ENCODE results near the gene NRP1. TPM values are rescaled to one million over a fixed set of nuclear protein-coding genes. Genes with fewer than 3 reads are reported as not detected.
"Not testable (repeated sequence)": the region's sequence is repeated elsewhere in the genome, so short reads cannot be mapped to it uniquely, and the experiment has no call there.

NRP1 gene
- polyA plus RNA-seq, 5 donors: 119 to 173 (median 158) TPM

- DNase-seq: no peak
Measured at GRCh38 chr10:33153251-33153967, 181.1 kb downstream of the NRP1 start.

DNA sequence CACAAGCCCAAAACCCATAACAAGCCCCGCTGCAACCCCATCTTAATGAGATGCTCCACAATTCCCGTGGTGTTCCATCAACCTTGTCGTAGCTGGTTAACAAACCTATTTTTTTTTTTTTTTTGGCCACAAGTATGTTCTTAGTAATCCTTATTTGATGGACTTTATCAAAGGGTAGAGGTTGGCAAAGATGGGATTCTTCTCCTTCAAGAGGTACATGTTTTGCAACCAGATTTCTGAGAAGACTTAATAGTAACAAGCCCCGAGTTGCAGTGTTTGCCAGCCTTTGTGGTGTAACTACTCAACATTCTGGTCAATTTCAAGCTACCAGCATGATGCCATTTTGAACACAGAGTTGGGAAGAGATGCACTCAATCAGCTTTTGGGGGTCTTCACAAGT lies 181.7 kb downstream of the NRP1 start:
- DNase-seq: no peak

DNA sequence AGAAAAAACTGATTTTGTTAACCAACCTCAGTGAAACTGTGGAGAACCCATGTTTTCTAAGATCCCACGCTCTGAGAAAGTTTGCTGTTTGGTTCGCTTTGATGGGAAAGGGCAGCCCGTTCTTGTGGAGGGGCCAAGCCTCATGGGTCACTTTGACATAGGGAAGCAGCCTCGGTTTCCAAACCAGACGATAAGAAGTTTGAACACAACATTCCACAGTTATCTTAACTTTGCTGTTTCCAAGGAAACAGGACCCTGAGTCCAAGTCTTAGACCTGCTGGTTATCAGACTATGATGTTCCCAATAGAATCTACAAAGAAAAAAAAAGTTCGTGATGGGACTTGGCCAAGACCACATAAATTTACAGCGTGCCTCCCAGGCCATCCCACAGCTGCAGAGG lies 182.3 kb downstream of the NRP1 start:
- no peak for DNase-seq

GRCh38 chr10:33151344-33151864 lies 183.1 kb downstream of the NRP1 start:
- DNase-seq: no peak

- no peak for DNase-seq
Measured at GRCh38 chr10:33150889-33151288, 183.6 kb downstream of the NRP1 start.

DNA sequence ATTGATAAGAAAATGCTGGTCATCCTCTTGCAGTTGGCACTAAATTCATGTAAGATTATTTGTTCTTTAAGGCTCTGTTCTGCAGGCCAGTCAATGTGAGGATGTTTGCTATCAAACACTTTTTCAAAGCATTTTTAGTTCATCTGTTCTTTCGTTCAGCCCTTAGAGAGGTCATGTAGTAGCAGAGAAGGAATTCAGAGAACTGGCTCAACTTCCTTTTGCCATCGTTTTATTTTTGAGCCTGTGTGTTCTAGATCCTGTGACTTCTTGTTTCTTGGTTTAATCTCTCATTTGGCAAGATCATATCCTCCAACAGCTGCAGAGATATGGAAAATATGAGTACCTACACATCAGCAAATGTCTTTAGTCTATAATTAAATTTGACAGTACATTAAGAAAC lies 184.3 kb downstream of the NRP1 start:
- no peak for DNase-seq

- DNase-seq: no peak
Measured at GRCh38 chr10:33147013-33147310, 187.5 kb downstream of the NRP1 start.

DNA sequence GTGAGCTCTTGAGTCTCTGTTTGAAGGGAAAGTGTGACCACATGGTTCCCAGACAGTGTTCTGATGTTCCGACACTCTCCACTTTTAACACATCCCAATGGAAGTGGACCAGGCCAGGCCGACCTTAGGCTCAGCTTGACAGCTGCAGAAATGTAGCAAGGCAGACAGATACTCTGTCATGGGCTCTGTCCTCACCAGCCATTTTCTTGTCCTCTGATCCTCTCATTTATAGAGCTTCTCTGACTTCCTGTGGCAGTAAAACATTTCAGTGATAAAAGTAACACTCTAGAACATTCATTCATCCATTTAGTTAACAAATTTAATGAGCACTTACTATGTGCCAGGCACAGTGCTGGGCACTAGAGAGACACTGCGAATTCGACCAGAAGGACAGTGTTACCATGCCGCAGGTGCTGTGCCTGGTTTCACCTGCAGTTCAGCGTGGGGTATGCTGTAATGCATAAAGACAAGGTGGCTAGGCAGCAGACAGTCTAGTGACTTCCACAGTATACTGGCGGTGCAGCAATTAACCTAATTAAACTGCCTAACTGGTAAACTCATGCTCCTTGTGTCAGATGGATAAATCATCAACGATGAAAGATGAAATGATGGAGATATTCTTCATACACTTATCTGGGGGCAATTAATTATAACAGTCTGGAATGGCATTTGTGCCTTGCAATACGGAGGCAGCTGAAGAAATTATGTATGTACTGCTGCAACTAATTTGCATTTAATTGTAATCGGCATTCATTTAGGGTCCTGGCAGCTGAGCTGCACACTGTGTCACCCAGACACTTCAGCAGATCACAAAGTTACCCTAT lies 188.1 kb downstream of the NRP1 start:
- no peak for DNase-seq

DNA sequence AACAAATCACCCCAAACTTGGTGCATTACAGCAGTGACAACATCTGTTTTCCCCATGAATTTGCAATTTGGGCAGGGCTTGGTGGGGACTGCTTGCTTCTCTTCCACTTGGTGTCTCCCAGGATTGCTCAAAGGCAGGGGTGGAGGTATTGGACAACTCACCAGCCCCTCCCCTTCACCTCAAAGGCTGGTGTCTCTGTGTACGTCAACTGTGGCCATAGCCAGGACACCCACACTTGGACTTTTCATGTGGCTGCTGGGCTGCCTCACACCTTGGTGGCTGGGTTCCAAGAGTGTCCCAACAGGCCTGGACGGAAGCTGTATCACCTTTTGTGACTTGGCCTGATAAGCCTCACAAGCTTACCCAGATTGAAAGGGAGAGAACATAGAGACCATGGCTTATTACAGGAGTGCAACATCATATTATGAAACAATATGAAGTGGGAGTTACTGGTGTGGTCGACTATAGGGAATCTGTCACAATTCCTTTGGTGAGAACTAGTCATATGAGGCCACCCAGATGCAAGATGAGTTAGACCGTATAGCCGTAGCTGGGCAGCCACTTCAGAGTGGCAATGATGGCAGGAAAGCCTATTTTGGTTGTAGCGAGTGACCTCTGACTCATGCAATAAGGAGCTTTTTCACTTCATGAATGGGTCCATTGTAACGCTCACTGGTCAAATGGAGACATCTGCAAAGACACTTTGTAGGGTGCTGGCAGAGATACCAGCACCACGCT lies 188.8 kb downstream of the NRP1 start:
- no peak for DNase-seq

- no peak for DNase-seq
Measured at GRCh38 chr10:33143160-33143728, 191.2 kb downstream of the NRP1 start.

DNA sequence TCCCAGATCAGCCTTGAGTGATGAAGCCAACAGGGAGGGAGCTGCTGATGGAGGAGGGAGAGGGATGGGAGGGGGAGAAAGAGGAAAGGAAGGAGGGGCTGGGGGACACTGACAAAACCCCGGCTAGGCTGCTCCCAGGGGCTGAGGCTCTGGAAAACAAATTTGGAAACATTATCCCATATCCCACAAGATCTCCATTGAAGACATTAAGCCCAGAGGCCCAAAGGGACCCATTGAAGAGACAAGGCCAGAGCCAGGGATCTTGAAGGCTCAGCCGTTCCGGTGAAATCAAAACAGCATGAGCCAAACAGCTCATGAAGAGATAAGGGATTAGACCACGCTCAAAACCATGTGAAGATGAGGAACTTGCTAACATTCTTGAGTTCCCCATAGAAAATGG lies 192.2 kb downstream of the NRP1 start:
- no peak for DNase-seq

DNA sequence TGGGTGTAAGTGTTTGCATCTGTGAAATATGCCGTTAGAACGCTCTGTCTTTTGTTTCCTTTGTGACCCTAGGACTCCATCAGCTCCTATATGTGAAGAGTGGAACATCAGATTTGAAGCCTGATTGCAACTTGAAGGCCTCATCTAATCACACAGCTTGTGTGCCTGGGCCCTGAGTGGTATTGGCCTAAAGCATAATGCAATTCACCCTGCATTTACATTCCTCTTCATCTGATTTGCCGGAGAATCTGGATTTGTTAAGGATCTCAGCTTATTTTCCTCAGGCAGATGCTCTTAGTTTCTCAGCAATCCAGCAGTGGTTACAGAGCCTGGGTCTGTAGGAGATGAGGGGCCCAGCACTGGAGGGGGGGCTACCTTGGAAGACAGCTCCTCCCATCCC lies 193.2 kb downstream of the NRP1 start:
- DNase-seq: no peak

DNA sequence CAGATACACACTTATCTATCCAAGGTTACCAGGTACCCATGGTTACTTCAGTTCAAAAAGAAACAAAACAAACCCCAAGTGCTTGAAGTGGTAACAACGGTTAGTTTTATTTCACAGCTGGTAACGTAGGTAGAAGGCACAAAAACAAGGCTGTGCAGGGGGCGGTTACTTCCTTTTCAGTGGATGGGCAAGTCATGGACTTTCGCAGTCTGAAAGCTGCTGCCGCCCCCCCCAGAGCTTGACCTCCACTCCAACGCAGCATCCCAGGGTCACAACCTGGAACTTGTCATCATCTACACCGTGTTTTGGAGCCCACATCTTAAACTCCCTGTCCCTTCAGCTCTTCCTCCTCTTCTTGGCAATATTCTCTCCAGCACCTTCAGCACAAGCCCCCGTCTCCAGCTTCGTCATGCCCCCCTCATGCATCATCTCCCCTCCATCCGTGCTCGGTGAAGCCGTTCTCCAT lies 195.3 kb downstream of the NRP1 start:
- DNase-seq: no peak

DNA sequence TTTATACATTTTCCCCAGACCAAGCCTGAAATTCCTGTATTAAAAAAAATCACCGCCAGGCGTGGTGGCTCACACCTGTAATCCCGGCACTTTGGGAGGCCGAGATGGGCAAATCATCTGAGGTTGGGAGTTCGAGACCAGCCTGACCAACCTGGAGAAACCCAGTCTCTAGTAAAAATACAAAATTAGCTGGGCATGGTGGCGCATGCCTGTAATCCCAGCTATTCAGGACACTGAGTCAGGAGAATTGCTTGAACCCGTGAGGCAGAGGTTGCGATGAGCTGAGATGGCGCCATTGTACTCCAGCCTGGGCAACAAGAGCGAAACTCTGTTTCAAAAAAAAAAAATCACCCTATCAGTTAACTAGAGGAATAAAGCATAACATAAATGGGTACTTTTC lies 195.8 kb downstream of the NRP1 start:
- not testable (repeated sequence) for DNase-seq

DNA sequence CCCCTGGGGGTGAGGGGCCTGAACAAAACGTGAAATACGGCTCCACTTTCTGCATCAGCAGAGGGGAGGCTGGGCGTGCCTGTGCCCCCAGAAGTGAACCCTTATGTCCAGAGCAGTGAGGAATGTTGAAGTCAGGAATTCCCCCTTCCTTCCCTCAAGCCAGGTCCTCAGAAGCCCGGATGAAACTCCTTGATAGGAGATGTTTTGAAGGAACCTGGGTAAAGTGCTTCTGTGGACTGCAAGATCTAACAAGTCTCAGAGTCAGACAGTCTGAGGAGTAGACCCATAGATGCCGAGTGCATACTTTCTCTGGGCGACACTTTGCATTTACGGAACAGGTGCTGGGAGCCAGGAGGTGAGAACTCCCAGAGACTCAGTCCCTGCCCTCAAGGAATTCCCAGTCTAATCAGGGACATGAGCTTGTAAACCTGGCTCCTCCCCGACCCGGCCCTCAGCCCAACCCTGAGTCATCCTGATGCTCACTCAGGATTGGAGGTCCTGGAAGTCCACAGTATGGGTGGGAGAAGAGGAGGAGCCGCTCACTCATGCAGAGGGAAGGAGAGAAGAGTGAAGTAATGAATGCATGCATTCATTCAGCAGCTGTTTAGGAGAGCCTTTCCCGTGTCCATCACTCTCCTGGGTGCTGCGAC lies 197.0 kb downstream of the NRP1 start:
- DNase-seq: no peak

DNA sequence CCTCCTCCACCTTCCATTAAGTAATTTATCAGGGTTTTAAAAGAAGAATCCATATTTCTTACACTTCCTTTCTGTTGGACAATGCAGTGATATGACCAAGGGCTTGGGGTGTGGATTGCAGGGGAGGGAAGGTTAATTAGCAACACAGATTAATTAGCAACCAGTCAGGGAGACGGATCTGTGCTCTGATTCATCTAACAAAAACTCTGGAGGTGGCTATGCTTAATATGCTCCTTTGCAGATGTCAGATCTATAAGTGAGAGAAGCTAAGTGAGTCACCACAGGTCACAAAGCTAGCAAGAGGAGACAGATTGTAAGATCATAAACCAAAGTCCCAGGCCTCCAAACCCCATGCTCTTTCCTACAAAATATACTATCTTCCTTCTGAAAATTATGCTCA lies 197.7 kb downstream of the NRP1 start:
- no peak for DNase-seq

DNA sequence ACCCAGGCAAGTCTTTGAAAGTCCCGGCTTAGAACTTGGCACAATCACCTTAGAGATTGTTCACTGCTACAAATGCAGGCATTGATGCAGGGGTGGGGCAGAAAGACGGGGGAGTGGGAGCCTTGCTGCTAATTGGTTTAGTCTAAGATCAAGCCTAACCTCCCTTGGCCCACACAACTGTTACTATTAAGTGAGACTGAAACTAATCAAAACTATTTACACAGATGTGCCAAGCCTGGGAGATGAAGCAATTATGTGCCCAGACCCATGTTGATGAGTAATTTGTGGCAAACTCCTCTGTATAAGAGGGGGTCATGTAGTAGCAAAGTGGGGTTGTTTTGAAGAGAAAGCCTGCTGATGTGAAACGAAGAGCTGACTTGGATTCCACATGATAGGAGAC lies 198.2 kb downstream of the NRP1 start:
- DNase-seq: no peak

GRCh38 chr10:33134011-33134751 lies 200.3 kb downstream of the NRP1 start:
- no peak for DNase-seq

DNA sequence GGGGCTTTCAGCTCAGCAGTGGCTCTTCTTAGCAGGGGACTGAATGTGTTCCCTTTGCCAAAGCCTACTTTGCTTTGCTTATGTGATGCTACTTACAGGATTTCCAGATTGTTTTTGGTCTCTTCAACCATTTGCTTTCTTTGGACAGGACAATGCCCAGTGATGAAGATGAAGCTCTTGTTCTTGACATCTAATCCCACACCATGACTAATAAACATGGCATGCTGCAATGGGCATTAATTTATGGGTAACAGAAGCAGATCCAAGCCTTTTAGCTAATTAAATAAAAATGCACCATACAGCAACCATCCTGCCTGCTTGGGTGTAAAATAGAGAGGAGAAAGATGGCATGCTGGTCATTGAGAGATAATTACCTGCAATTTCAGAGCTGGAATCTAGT lies 200.9 kb downstream of the NRP1 start:
- no peak for DNase-seq

GRCh38 chr10:33132626-33133025 lies 201.8 kb downstream of the NRP1 start:
- DNase-seq: no peak

DNA sequence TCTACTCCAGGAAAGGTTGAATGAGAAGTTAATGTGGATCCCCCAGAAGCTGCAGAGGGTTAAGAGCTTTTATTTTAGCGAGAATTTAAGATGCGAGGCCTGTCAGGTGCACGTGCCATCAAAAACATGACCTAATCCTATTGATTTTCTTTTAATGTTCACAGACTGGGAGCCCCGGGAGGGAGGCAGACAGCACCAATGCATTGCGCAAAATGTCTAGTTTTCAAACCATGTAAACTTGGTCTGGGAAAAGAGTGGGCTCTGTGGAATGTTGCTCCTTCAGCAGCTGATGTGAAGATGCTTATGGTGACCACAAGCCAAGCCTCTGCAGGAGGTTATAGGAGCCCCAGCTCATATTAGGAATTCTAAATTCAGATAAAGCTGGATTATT lies 204.5 kb downstream of the NRP1 start:
- DNase-seq: no peak

Measured in right lung (tissue), 5 donors.